Trophoblast cell (in vitro differentiated cells and primary cell): ENCODE measurements around the gene DNMT3L.
"Not testable (repeated sequence)": the region's sequence is repeated elsewhere in the genome, so short reads cannot be mapped to it uniquely, and the experiment has no call there.

Source experiments
- DNase-seq, 2 donors: peaks; one replicate each; pipeline ENCODE4 v3.0.0-alpha.2; 2016
- H2AFZ ChIP-seq: 2 replicates; pipeline ENCODE4 v1.6.1; 2013; ENCODE audit warnings: low read length, moderate library complexity, mild to moderate bottlenecking; ENCODE audit not compliant: insufficient read depth, poor library complexity
- H2AK5ac ChIP-seq: 2 replicates; pipeline ENCODE4 v1.6.1; 2013; ENCODE audit warnings: mild to moderate bottlenecking, low read length
- H2BK120ac ChIP-seq: 2 replicates; pipeline ENCODE4 v1.6.1; 2013; ENCODE audit warnings: low read length, mild to moderate bottlenecking, moderate library complexity; ENCODE audit not compliant: insufficient read depth, poor library complexity
- H2BK12ac ChIP-seq: 2 replicates; pipeline ENCODE4 v1.6.1; 2013; ENCODE audit warnings: mild to moderate bottlenecking, low read length, moderate library complexity
- H2BK5ac ChIP-seq: 2 replicates; pipeline ENCODE4 v1.6.1; 2013; ENCODE audit warnings: low read length, low read depth, moderate library complexity, mild to moderate bottlenecking; ENCODE audit not compliant: poor library complexity
- H3K14ac ChIP-seq: 2 replicates; pipeline ENCODE4 v1.6.1; 2013; ENCODE audit warnings: mild to moderate bottlenecking, low read length
- H3K18ac ChIP-seq: 2 replicates; pipeline ENCODE4 v1.6.1; 2013; ENCODE audit warnings: mild to moderate bottlenecking, low read length
- H3K23ac ChIP-seq: 2 replicates; pipeline ENCODE4 v1.6.1; 2013; ENCODE audit warnings: low read length
- H3K27ac ChIP-seq: 2 replicates; pipeline ENCODE4 v1.5.1; 2013; ENCODE audit warnings: low read depth, mild to moderate bottlenecking, inconsistent platforms, low read length, moderate library complexity
- H3K27me3 ChIP-seq: 2 replicates; pipeline ENCODE4 v1.6.1; 2013; ENCODE audit warnings: inconsistent platforms, mild to moderate bottlenecking, low read length, moderate library complexity; ENCODE audit not compliant: insufficient read depth
- H3K36me3 ChIP-seq, 2 experiments: 1 replicate in 1 of 2; 2 replicates in 1 of 2; pipeline ENCODE4 v1.6.1; 2013; ENCODE audit warnings: low read length in 2 of 2, mild to moderate bottlenecking in 2 of 2, moderate library complexity in 1 of 2; ENCODE audit not compliant: insufficient read depth in 2 of 2, control insufficient read depth in 1 of 2
- H3K4ac ChIP-seq: 2 replicates; pipeline ENCODE4 v1.6.1; 2013; ENCODE audit warnings: low read depth, mild to moderate bottlenecking, low read length, moderate library complexity
- H3K4me1 ChIP-seq, 2 experiments: 1 replicate in 1 of 2; 2 replicates in 1 of 2; pipeline ENCODE4 v1.6.1; 2013; ENCODE audit warnings: low read length in 2 of 2, mild to moderate bottlenecking in 2 of 2, moderate library complexity in 1 of 2; ENCODE audit not compliant: insufficient read depth in 2 of 2, control insufficient read depth in 1 of 2
- H3K4me2 ChIP-seq: 2 replicates; pipeline ENCODE4 v1.6.1; 2013; ENCODE audit warnings: inconsistent platforms, mild to moderate bottlenecking, low read length, moderate library complexity
- H3K4me3 ChIP-seq: 2 replicates; pipeline ENCODE4 v1.5.1; 2013; ENCODE audit warnings: mild to moderate bottlenecking, low read depth, low read length, inconsistent platforms
- H3K79me1 ChIP-seq: one replicate; pipeline ENCODE4 v1.6.1; 2013; ENCODE audit warnings: low read length
- H3K79me2 ChIP-seq: 2 replicates; pipeline ENCODE4 v1.6.1; 2013; ENCODE audit warnings: low read length, mild to moderate bottlenecking; ENCODE audit not compliant: control insufficient read depth, insufficient read depth, poor library complexity
- H3K9ac ChIP-seq: 2 replicates; pipeline ENCODE4 v1.6.1; 2013; ENCODE audit warnings: mild to moderate bottlenecking, low read length
- H3K9me3 ChIP-seq: 2 replicates; pipeline ENCODE4 v1.6.1; 2013; ENCODE audit warnings: low read depth, mild to moderate bottlenecking, control low read depth, inconsistent platforms, low read length; ENCODE audit not compliant: insufficient read depth
- H4K12ac ChIP-seq: 2 replicates; pipeline ENCODE4 v1.6.1; 2013; ENCODE audit warnings: low read depth, mild to moderate bottlenecking, low read length, moderate library complexity
- H4K8ac ChIP-seq: 2 replicates; pipeline ENCODE4 v1.6.1; 2013; ENCODE audit warnings: low read depth, mild to moderate bottlenecking, low read length, moderate library complexity
- H4K91ac ChIP-seq: one replicate; pipeline ENCODE4 v1.6.1; 2013; ENCODE audit warnings: low read depth, mild to moderate bottlenecking, low read length, moderate library complexity
- WGBS: extraction: QIAGEN DNeasy Blood & Tissue Kit; methylation state at CpG from one replicate; pipeline ENCODE4 v1.1.7; 2013; ENCODE audit warnings: missing lambda C conversion rate; ENCODE audit not compliant: insufficient read length, insufficient coverage; ENCODE audit errors: extremely low coverage; 5-methylcytosine and 5-hydroxymethylcytosine counted together

DNMT3L gene

DNA sequence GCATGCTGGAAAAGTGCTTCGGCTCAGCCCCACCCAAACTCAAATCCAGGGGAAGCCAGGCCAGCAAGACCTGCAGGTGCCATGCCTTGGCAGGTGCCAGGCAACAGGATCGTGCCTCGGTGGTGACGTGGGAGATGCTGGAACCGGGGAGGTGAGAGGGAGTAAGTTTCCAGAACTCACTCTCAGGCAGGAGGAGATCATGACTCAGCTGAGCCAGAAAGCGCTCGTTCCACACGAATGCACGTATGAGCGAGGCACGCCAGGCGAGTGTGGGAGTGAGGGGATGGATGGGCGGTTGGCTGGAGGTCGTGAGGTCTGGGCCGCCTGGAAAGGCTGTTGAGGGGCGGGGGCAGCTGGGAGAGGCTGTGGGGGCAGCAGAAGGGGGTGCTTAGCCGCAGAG, 13.8 kb downstream of the DNMT3L start:
- not testable (repeated sequence) for H2BK12ac ChIP-seq, H3K9me3 ChIP-seq, H3K27ac ChIP-seq, H2AFZ ChIP-seq, H3K23ac ChIP-seq, H3K4me3 ChIP-seq, H3K36me3 ChIP-seq, H3K18ac ChIP-seq, H3K4me1 ChIP-seq, H3K79me1 ChIP-seq, H3K4me2 ChIP-seq, H4K12ac ChIP-seq, H2BK120ac ChIP-seq, H2AK5ac ChIP-seq, H3K27me3 ChIP-seq, H4K8ac ChIP-seq, H4K91ac ChIP-seq, DNase-seq, H3K4ac ChIP-seq, H3K79me2 ChIP-seq, H3K9ac ChIP-seq, H2BK5ac ChIP-seq, H3K14ac ChIP-seq
- no CpG with 5 or more reads among the region's 17 CpGs for WGBS

DNA sequence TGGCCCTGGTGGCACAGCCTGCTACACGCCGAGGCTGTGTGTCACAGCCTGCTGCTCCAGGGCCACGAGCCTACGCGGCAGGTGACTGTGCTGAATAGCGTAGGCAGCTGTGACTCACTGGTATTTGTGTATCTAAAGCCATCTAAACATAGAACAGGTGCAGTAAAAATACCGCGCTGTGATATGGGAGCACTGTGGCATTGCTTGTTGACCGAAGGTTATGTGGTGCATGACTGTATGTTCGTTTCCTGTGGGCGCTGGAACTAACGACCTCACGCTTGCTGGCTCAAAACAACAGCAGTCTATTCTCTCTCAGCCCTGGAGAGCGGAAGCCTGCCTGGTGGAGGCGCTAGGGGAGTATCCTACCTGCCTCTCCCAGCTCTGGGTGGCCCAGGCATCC, 17.7 kb downstream of the DNMT3L start:
- not testable (repeated sequence) for H2AK5ac ChIP-seq, H3K23ac ChIP-seq, H3K4me1 ChIP-seq, H3K9ac ChIP-seq, H3K27ac ChIP-seq, H4K91ac ChIP-seq, H4K8ac ChIP-seq, H3K4me3 ChIP-seq, H3K79me1 ChIP-seq, H2BK120ac ChIP-seq, H3K14ac ChIP-seq, H2BK5ac ChIP-seq, H3K9me3 ChIP-seq, H3K27me3 ChIP-seq, DNase-seq, H2BK12ac ChIP-seq, H3K36me3 ChIP-seq, H2AFZ ChIP-seq, H3K79me2 ChIP-seq, H3K18ac ChIP-seq, H3K4ac ChIP-seq, H4K12ac ChIP-seq, H3K4me2 ChIP-seq
- no CpG with 5 or more reads among the region's 15 CpGs for WGBS

DNA sequence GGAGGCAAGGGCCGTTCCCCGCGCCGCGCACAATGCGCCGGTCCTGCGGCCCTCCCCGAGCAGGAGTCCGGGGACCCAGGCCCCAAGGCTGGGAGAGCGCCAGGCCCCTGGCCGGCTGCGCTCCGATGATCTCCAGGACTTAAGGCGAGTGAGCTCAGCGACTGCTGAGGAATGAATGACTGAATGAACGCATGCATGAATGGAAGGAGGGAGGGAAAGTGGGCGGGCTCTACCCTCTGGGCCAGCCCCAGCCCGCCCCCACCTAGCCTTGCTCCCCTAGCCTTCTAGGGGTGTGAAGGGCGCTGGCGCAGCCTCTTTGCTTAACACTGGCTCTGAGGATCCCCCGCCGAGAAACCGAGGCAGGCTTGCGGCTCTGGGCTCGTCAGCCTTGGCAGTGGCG, 20.4 kb downstream of the DNMT3L start:
- no CpG with 5 or more reads among the region's 27 CpGs for WGBS
- H3K79me2 ChIP-seq = not testable (repeated sequence)

DNA sequence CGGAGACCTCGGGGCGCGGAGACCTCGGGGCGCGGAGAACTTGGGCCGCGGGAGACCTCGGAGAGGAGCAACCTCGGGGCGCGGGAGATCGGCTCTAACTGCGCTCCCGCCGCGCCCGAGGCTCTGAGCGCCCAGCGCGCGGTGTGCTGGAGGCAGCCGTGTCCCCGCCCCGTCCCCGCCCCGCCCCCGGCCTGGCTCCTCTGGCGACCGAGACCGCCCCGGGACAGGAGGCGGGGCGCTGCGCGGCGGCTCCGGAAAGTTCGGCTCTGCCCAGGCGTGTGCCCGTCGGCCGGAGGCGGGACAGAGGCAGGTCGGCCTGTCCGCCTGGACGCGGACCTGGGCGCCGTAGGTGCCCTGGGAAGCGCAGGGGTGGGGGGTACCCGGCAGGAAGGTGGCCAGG, 20.9 kb downstream of the DNMT3L start, which contains the start of gene ICOSLG:
ICOSLG (minus strand) TSS at position 102 of the 400 bp plus-strand sequence. CDS start 126 bp downstream, outside the sequence.
- not testable (repeated sequence) for H2BK5ac ChIP-seq, H3K14ac ChIP-seq, H3K79me1 ChIP-seq, H2AK5ac ChIP-seq, H4K8ac ChIP-seq, DNase-seq, H3K18ac ChIP-seq, H4K91ac ChIP-seq, H2AFZ ChIP-seq, H3K36me3 ChIP-seq, H3K4me1 ChIP-seq, H3K27me3 ChIP-seq, H3K9ac ChIP-seq, H3K79me2 ChIP-seq, H4K12ac ChIP-seq, H3K27ac ChIP-seq, H3K4me3 ChIP-seq, H2BK12ac ChIP-seq, H3K4me2 ChIP-seq, H3K9me3 ChIP-seq, H3K4ac ChIP-seq, H3K23ac ChIP-seq, H2BK120ac ChIP-seq
- WGBS = no CpG with 5 or more reads among the region's 53 CpGs

More for the DNA sequence above, 20.4 kb downstream of the DNMT3L start:
- not testable (repeated sequence) for H3K18ac ChIP-seq, H3K4me3 ChIP-seq, H2AFZ ChIP-seq, H3K27me3 ChIP-seq, H2BK5ac ChIP-seq, DNase-seq, H3K14ac ChIP-seq, H3K23ac ChIP-seq, H2BK120ac ChIP-seq, H4K91ac ChIP-seq, H3K4me1 ChIP-seq, H2AK5ac ChIP-seq, H3K4me2 ChIP-seq, H2BK12ac ChIP-seq, H4K12ac ChIP-seq, H3K36me3 ChIP-seq, H3K79me1 ChIP-seq, H3K9ac ChIP-seq, H3K9me3 ChIP-seq, H3K27ac ChIP-seq, H4K8ac ChIP-seq, H3K4ac ChIP-seq
